ENCODE data around the gene ANK2. TPM values are rescaled to one million over a fixed set of nuclear protein-coding genes. Genes with fewer than 3 reads are reported as not detected.

The ANK2 gene
- total RNA-seq, 2 experiments from 2014 or later: 0.36 TPM; not detected in 1

DNA sequence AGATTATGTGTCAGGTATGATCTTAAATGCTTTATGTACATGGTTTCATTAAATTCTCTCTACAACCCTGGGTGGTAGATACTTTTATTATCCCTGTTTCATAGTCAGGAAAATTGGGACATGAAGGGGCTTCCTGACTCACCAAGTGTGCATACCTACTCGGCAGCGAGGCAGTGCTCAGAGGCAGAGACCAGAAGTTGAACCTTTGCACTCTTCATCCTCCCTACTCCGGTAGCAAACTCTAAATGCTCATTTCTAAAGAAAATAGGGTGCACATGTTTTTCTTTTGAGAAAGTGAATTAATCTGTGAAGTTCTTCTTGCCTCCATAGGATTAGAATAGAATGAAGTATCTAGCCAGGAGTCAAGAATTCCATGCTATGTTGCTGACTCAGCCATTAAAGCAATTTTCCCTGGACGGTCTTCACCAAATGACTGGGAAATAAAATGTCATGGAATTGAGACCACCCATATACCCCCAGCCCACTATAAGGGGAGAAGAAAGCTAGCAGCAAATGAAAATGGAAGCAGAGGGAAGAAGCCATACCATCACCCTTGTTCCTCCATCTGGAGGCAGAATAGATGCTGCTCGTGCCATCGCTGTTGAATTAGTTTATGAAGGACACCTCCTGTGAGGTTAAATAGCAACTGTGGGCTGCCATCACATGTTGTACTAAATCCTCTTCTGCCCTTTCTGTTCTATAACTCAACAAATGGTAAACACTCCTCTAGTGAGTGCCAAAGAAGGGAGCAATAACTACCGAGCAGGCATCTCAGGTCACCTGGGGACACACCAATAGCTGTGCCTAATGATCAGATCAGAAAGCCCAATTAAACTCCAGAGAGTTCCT lies 356.6 kb downstream of the ANK2 start:
- DNase-seq: no peak
- Mint-ChIP-seq H3K36me3 (ENCODE audit: low read depth) (no peaks in the 10 kb centered on the region), H3K27ac (no peak overlapping the region), H3K27me3 (peaks cover 3% of the 10 kb centered on the region), H3K4me3 (no peak overlapping the region), H3K9me3 (no peaks in the 10 kb centered on the region), H3K4me1 (ENCODE audit: low read depth) (no peaks in the 10 kb centered on the region)
- ChIA-PET POLR2A (no interaction called here), CTCF (no interaction called here)
- ATAC-seq (ENCODE audit: poor library complexity): no peak
- Histone ChIP-seq H3K4me1 (ENCODE audit: insufficient read depth, low read length) (no peaks in the 10 kb centered on the region), H3K36me3 (ENCODE audit: insufficient read depth, low read length) (no peaks in the 10 kb centered on the region), H3K4me3 (ENCODE audit: low read length) (no peak overlapping the region), H3K27me3 (ENCODE audit: control insufficient read depth in 1 of 2, insufficient read depth in 2 of 2, low read length in 2 of 2) (no peaks in the 10 kb centered on the region), H3K27ac (ENCODE audit: low read depth in 1 of 2, low read length in 2 of 2) (no peak overlapping the region), H3K9me3 (ENCODE audit: control insufficient read depth in 1 of 2, insufficient read depth in 1 of 2, low read length in 2 of 2) (no peaks in the 10 kb centered on the region)
- TF ChIP-seq, protein P1, sequence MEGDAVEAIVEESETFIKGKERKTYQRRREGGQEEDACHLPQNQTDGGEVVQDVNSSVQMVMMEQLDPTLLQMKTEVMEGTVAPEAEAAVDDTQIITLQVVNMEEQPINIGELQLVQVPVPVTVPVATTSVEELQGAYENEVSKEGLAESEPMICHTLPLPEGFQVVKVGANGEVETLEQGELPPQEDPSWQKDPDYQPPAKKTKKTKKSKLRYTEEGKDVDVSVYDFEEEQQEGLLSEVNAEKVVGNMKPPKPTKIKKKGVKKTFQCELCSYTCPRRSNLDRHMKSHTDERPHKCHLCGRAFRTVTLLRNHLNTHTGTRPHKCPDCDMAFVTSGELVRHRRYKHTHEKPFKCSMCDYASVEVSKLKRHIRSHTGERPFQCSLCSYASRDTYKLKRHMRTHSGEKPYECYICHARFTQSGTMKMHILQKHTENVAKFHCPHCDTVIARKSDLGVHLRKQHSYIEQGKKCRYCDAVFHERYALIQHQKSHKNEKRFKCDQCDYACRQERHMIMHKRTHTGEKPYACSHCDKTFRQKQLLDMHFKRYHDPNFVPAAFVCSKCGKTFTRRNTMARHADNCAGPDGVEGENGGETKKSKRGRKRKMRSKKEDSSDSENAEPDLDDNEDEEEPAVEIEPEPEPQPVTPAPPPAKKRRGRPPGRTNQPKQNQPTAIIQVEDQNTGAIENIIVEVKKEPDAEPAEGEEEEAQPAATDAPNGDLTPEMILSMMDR (IDR thresholded peaks at IDR 0.05): no peak
- intact Hi-C loops (cut with DNase I, micrococcal nuclease): no loop called here

DNA sequence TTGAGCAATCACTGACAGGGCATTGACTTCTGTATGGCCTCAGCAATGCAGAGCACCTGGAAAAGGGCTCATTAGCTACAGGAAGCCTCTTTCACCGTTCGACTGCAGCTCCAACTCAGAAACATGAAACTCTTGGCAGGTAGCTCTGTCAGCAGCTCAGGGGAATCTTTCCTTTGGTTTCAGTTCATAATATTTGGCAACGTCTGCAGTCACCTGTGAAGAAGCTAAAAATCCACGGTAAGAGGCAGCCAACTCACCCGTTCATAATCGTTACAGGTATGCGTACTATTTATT lies 357.2 kb downstream of the ANK2 start:
- H3K27ac Mint-ChIP-seq: no peak overlapping the region
- ATAC-seq (ENCODE audit: poor library complexity) (no peak), DNase-seq (no peak)
- H3K4me1 Mint-ChIP-seq (ENCODE audit: low read depth): no peaks in the 10 kb centered on the region
- H3K27me3 Mint-ChIP-seq: peaks cover 9% of the 10 kb centered on the region
- no peaks in the 10 kb centered on the region for H3K4me1 ChIP-seq (ENCODE audit: insufficient read depth, low read length)
- H3K36me3 Mint-ChIP-seq (ENCODE audit: low read depth): no peaks in the 10 kb centered on the region
- no peaks in the 10 kb centered on the region for H3K9me3 ChIP-seq (ENCODE audit: control insufficient read depth in 1 of 2, insufficient read depth in 1 of 2, low read length in 2 of 2)
- no peaks in the 10 kb centered on the region for H3K27me3 ChIP-seq (ENCODE audit: control insufficient read depth in 1 of 2, insufficient read depth in 2 of 2, low read length in 2 of 2)
- no peak overlapping the region for H3K4me3 Mint-ChIP-seq
- POLR2A ChIA-PET: no interaction called here
- TF ChIP-seq, protein P1 (IDR thresholded peaks at IDR 0.05): no peak
- H3K4me3 ChIP-seq (ENCODE audit: low read length): no peak overlapping the region
- CTCF ChIA-PET: no interaction called here
- H3K9me3 Mint-ChIP-seq: no peaks in the 10 kb centered on the region
- intact Hi-C loops (cut with DNase I, micrococcal nuclease): no loop called here
- H3K27ac ChIP-seq (ENCODE audit: low read depth in 1 of 2, low read length in 2 of 2): no peak overlapping the region
- no peaks in the 10 kb centered on the region for H3K36me3 ChIP-seq (ENCODE audit: insufficient read depth, low read length)

DNA sequence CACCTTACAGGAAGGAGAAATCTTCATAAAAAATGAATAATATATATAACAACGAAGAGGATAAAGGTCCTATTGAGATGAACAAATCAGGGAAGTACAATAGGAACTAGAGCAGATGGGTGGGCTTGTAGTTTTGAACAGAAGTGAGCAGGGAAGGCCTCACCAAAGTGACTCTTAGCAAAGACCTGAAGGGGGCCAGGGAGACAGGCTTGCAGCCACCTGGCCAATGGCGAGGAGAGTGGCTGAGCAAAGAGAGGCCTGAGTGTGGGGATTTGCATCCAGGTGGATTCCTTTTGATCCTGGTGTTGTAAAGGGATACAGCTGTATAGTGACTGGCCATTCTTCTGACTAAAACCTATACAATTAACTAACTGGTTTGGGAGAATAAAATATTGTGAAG lies 358.0 kb downstream of the ANK2 start:
- no peak overlapping the region for H3K27ac ChIP-seq (ENCODE audit: low read depth in 1 of 2, low read length in 2 of 2)
- H3K4me1 Mint-ChIP-seq (ENCODE audit: low read depth): no peaks in the 10 kb centered on the region
- TF ChIP-seq, protein P1 (IDR thresholded peaks at IDR 0.05): no peak
- H3K36me3 Mint-ChIP-seq (ENCODE audit: low read depth): no peaks in the 10 kb centered on the region
- H3K4me3 Mint-ChIP-seq: no peak overlapping the region
- no peaks in the 10 kb centered on the region for H3K4me1 ChIP-seq (ENCODE audit: insufficient read depth, low read length)
- H3K9me3 Mint-ChIP-seq: no peaks in the 10 kb centered on the region
- no peaks in the 10 kb centered on the region for H3K36me3 ChIP-seq (ENCODE audit: insufficient read depth, low read length)
- no peak overlapping the region for H3K27ac Mint-ChIP-seq
- ATAC-seq (ENCODE audit: poor library complexity): no peak
- no peaks in the 10 kb centered on the region for H3K27me3 ChIP-seq (ENCODE audit: control insufficient read depth in 1 of 2, insufficient read depth in 2 of 2, low read length in 2 of 2)
- no peaks in the 10 kb centered on the region for H3K9me3 ChIP-seq (ENCODE audit: control insufficient read depth in 1 of 2, insufficient read depth in 1 of 2, low read length in 2 of 2)
- POLR2A ChIA-PET: no interaction called here
- H3K27me3 Mint-ChIP-seq: peaks cover 11% of the 10 kb centered on the region
- no peak for DNase-seq
- CTCF ChIA-PET: interaction anchor here (0.8 kb wide), 1 partner anchor 12 kb away, joined by 3 read pairs; no protein-coding TSS in a partner anchor
- intact Hi-C loops (cut with DNase I, micrococcal nuclease): no loop called here
- H3K4me3 ChIP-seq (ENCODE audit: low read length): no peak overlapping the region

All from CD4-positive, alpha-beta T cell (primary cell).